Kidney capillary endothelial cell (primary cell): ENCODE data around the gene NIPAL3.

Experiments
- DNase-seq: peaks from one replicate; pipeline ENCODE4 v3.0.0-alpha.2; 2018; ENCODE audit warnings: low spot score

NIPAL3 gene

GRCh38 chr1:24415334-24415909 lies at the start of gene NIPAL3:
TSS of gene NIPAL3 (plus strand) at chr1:24415802. CDS start at chr1:24419548, 3,746 bp downstream.
- peak; percentile 97 for DNase-seq

- no peak for DNase-seq
These were observed 48.9 kb upstream of the NIPAL3 start for GRCh38 chr1:24366707-24367106.

- DNase-seq: no peak
These were observed 46.4 kb upstream of the NIPAL3 start for GRCh38 chr1:24369199-24369598.

GRCh38 chr1:24369801-24370200 lies 45.8 kb upstream of the NIPAL3 start:
- no peak for DNase-seq

- no peak for DNase-seq
These were observed 42.6 kb upstream of the NIPAL3 start for GRCh38 chr1:24373044-24373443.

- no peak for DNase-seq
These were observed 41.9 kb upstream of the NIPAL3 start for GRCh38 chr1:24373710-24374109.

- no peak for DNase-seq
These were observed 40.5 kb upstream of the NIPAL3 start for GRCh38 chr1:24374891-24375786.

GRCh38 chr1:24379733-24380315 lies 35.8 kb upstream of the NIPAL3 start:
- no peak for DNase-seq

- DNase-seq: no peak
These were observed 35.1 kb upstream of the NIPAL3 start for GRCh38 chr1:24380508-24380907.

- no peak for DNase-seq
These were observed 34.3 kb upstream of the NIPAL3 start for GRCh38 chr1:24381256-24381655.

- no peak for DNase-seq
These were observed 33.4 kb upstream of the NIPAL3 start for GRCh38 chr1:24382165-24382577.

GRCh38 chr1:24383381-24383940 lies 32.1 kb upstream of the NIPAL3 start:
- DNase-seq: no peak

- DNase-seq: peak; percentile 59
These were observed 31.1 kb upstream of the NIPAL3 start for GRCh38 chr1:24384251-24385090.

GRCh38 chr1:24385160-24385940 lies 30.3 kb upstream of the NIPAL3 start:
- no peak for DNase-seq

- DNase-seq: no peak
These were observed 29.4 kb upstream of the NIPAL3 start for GRCh38 chr1:24386241-24386640.

GRCh38 chr1:24386931-24387330 lies 28.7 kb upstream of the NIPAL3 start:
- no peak for DNase-seq

- DNase-seq: no peak
These were observed 27.9 kb upstream of the NIPAL3 start for GRCh38 chr1:24387636-24388175.

- no peak for DNase-seq
These were observed 27.2 kb upstream of the NIPAL3 start for GRCh38 chr1:24388331-24388885.

GRCh38 chr1:24389231-24389678 lies 26.3 kb upstream of the NIPAL3 start:
- no peak for DNase-seq
